ENCODE data around the gene UBE3D. TPM values are rescaled to one million over a fixed set of nuclear protein-coding genes. Genes with fewer than 3 reads are reported as not detected.

UBE3D gene
- total and polyA plus RNA-seq, 2 donors (not counting 1 experiment from before 2014, with no cell fraction given): 3.3 to 11.5 TPM

GRCh38 chr6:83073615-83074014, 8.0 kb upstream of the UBE3D start:
- H2AFZ ChIP-seq (ENCODE audit: insufficient read depth, low read depth, low read length, poor library complexity, severe bottlenecking): no peak overlapping the region
- 100% methylated on average over 1 of the region's 1 CpG for WGBS (ENCODE audit: insufficient coverage)
- DNase-seq (no peak), ATAC-seq (ENCODE audit: low read depth) (no peak)
- Mint-ChIP-seq H3K9me3 (ENCODE audit: insufficient read depth) (no peaks in the 10 kb centered on the region), H3K4me1 (peaks cover 24% of the 10 kb centered on the region), H3K27ac (no peak overlapping the region), H3K27me3 (no peaks in the 10 kb centered on the region), H3K4me3 (no peak overlapping the region)
- POLR2A ChIA-PET: no interaction called here
- no peak overlapping the region for H3K4me3 ChIP-seq (ENCODE audit: control extremely low read depth in 1 of 5, extremely low read depth in 1 of 5, insufficient read depth in 1 of 5, low read depth in 2 of 5, low read length in 4 of 5)
- H4K20me1 ChIP-seq (ENCODE audit: control insufficient read depth, insufficient read depth, low read length, poor library complexity, severe bottlenecking): peaks cover 12% of the 10 kb centered on the region
- H3K27me3 ChIP-seq (replicated peaks in 1 of 4; ENCODE audit: control extremely low read depth in 1 of 4, control insufficient read depth in 3 of 4, insufficient read depth in 4 of 4, low read length in 3 of 4): no peaks in the 10 kb centered on the region
- CTCF ChIA-PET: interaction anchor here (0.5 kb wide), 1 partner anchor 804 kb away, joined by 4 read pairs; no protein-coding TSS in a partner anchor
- no peaks in the 10 kb centered on the region for H3K36me3 ChIP-seq (replicated peaks in 1 of 2; ENCODE audit: control extremely low read depth in 1 of 2, control insufficient read depth in 1 of 2, extremely low read depth in 1 of 2, insufficient read depth in 2 of 2, low read length in 1 of 2)
- intact Hi-C loops (cut with micrococcal nuclease): no loop called here
- no peak overlapping the region for H3K9ac ChIP-seq (ENCODE audit: low read length)
- no peak overlapping the region for H3K27ac ChIP-seq (ENCODE audit: low read length in 2 of 2)
- H3K9me3 ChIP-seq (ENCODE audit: control extremely low read depth in 1 of 3, control insufficient read depth in 2 of 3, insufficient read depth in 1 of 3, low read length in 2 of 3): no peaks in the 10 kb centered on the region
- H3K4me1 ChIP-seq (ENCODE audit: control insufficient read depth in 2 of 2, insufficient read depth in 2 of 2, low read length in 2 of 2): peaks cover 16 to 18% of the 10 kb centered on the region in 2 donors
- H3K4me2 ChIP-seq (replicated peaks; ENCODE audit: low read depth, low read length, poor library complexity, severe bottlenecking): no peak overlapping the region
- TF ChIP-seq, protein P1, sequence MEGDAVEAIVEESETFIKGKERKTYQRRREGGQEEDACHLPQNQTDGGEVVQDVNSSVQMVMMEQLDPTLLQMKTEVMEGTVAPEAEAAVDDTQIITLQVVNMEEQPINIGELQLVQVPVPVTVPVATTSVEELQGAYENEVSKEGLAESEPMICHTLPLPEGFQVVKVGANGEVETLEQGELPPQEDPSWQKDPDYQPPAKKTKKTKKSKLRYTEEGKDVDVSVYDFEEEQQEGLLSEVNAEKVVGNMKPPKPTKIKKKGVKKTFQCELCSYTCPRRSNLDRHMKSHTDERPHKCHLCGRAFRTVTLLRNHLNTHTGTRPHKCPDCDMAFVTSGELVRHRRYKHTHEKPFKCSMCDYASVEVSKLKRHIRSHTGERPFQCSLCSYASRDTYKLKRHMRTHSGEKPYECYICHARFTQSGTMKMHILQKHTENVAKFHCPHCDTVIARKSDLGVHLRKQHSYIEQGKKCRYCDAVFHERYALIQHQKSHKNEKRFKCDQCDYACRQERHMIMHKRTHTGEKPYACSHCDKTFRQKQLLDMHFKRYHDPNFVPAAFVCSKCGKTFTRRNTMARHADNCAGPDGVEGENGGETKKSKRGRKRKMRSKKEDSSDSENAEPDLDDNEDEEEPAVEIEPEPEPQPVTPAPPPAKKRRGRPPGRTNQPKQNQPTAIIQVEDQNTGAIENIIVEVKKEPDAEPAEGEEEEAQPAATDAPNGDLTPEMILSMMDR (IDR thresholded peaks at IDR 0.05): no peak
- no peak for TF ChIP-seq EZH2 (IDR thresholded peaks at IDR 0.05; ENCODE audit: borderline replicate concordance, insufficient read depth, low read depth, low read length, poor library complexity, severe bottlenecking)
- H3K79me2 ChIP-seq (ENCODE audit: control insufficient read depth, insufficient read depth, low read length): peaks cover 95% of the 10 kb centered on the region

GRCh38 chr6:83072726-83073125, 7.1 kb upstream of the UBE3D start:
- ChIA-PET CTCF (no interaction called here), POLR2A (no interaction called here)
- no CpG with 5 or more reads among the region's 2 CpGs for WGBS (ENCODE audit: insufficient coverage)
- H3K27ac Mint-ChIP-seq: no peak overlapping the region
- no peak overlapping the region for H3K4me3 Mint-ChIP-seq
- H3K9me3 Mint-ChIP-seq (ENCODE audit: insufficient read depth): no peaks in the 10 kb centered on the region
- H3K4me2 ChIP-seq (replicated peaks; ENCODE audit: low read depth, low read length, poor library complexity, severe bottlenecking): no peak overlapping the region
- no peak overlapping the region for H3K4me3 ChIP-seq (ENCODE audit: control extremely low read depth in 1 of 5, extremely low read depth in 1 of 5, insufficient read depth in 1 of 5, low read depth in 2 of 5, low read length in 4 of 5)
- no peak overlapping the region for H2AFZ ChIP-seq (ENCODE audit: insufficient read depth, low read depth, low read length, poor library complexity, severe bottlenecking)
- H3K4me1 ChIP-seq (ENCODE audit: control insufficient read depth in 2 of 2, insufficient read depth in 2 of 2, low read length in 2 of 2): peaks cover 22 to 23% of the 10 kb centered on the region in 2 donors
- H3K79me2 ChIP-seq (ENCODE audit: control insufficient read depth, insufficient read depth, low read length): peaks cover 93% of the 10 kb centered on the region
- intact Hi-C loops (cut with micrococcal nuclease): no loop called here
- TF ChIP-seq, protein P1 (IDR thresholded peaks at IDR 0.05): no peak
- no peak for TF ChIP-seq EZH2 (IDR thresholded peaks at IDR 0.05; ENCODE audit: borderline replicate concordance, insufficient read depth, low read depth, low read length, poor library complexity, severe bottlenecking)
- ATAC-seq (ENCODE audit: low read depth) (no peak), DNase-seq (no peak)
- no peaks in the 10 kb centered on the region for H3K27me3 Mint-ChIP-seq
- no peak overlapping the region for H3K9ac ChIP-seq (ENCODE audit: low read length)
- H3K4me1 Mint-ChIP-seq: peaks cover 26% of the 10 kb centered on the region
- H3K27me3 ChIP-seq (replicated peaks in 1 of 4; ENCODE audit: control extremely low read depth in 1 of 4, control insufficient read depth in 3 of 4, insufficient read depth in 4 of 4, low read length in 3 of 4): no peaks in the 10 kb centered on the region
- H3K27ac ChIP-seq (ENCODE audit: low read length in 2 of 2): no peak overlapping the region
- no peaks in the 10 kb centered on the region for H3K36me3 ChIP-seq (replicated peaks in 1 of 2; ENCODE audit: control extremely low read depth in 1 of 2, control insufficient read depth in 1 of 2, extremely low read depth in 1 of 2, insufficient read depth in 2 of 2, low read length in 1 of 2)
- peaks cover 10% of the 10 kb centered on the region for H4K20me1 ChIP-seq (ENCODE audit: control insufficient read depth, insufficient read depth, low read length, poor library complexity, severe bottlenecking)
- H3K9me3 ChIP-seq (ENCODE audit: control extremely low read depth in 1 of 3, control insufficient read depth in 2 of 3, insufficient read depth in 1 of 3, low read length in 2 of 3): no peaks in the 10 kb centered on the region

Measured in B cell (primary cell).